Measurements from ENCODE around the gene ZNF609.

ZNF609 gene

DNA sequence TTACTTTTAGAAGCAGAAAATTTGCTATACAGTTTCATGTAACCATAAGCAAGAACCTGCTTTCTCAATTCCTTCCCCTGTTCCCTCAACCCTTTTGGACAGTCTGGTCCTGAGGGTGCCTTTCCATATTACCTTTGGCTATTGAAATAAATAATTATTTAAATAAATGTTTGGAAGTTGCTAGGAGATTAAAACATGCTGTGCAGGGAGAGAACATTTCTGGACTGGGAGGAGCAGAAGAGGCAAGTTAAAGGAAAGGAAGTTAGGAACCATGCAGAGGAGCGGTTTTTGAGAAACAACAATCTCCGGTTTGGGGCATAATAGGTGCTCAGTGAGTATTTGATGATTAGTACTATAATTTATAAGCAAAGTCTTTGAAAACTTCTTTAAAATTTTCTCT, 41.8 kb downstream of the ZNF609 start:
- Histone ChIP-seq H2AFZ (ENCODE audit: low read depth, low read length) (no peak overlapping the region), H3K36me3 (replicated peaks; ENCODE audit: low read depth, low read length) (peaks cover 38% of the 10 kb centered on the region), H3K9me3 (ENCODE audit: insufficient read depth, low read length) (no peaks in the 10 kb centered on the region), H3K4me2 (ENCODE audit: low read length) (no peak overlapping the region), H3K79me2 (ENCODE audit: low read length) (peaks cover 13% of the 10 kb centered on the region), H4K20me1 (ENCODE audit: insufficient read depth, low read length) (peaks cover 45% of the 10 kb centered on the region), H3K27me3 (ENCODE audit: low read depth, low read length) (no peaks in the 10 kb centered on the region), H3K4me1 (ENCODE audit: low read length) (peaks cover 6% of the 10 kb centered on the region), H3K27ac (ENCODE audit: low read length) (no peak overlapping the region), H3K9ac (ENCODE audit: low read length) (no peak overlapping the region), H3K4me3 (ENCODE audit: low read length) (no peak overlapping the region)
- TF ChIP-seq EZH2phosphoT487 (IDR thresholded peaks at IDR 0.05; ENCODE audit: low read depth) = no peak
- TF ChIP-seq, protein P1, sequence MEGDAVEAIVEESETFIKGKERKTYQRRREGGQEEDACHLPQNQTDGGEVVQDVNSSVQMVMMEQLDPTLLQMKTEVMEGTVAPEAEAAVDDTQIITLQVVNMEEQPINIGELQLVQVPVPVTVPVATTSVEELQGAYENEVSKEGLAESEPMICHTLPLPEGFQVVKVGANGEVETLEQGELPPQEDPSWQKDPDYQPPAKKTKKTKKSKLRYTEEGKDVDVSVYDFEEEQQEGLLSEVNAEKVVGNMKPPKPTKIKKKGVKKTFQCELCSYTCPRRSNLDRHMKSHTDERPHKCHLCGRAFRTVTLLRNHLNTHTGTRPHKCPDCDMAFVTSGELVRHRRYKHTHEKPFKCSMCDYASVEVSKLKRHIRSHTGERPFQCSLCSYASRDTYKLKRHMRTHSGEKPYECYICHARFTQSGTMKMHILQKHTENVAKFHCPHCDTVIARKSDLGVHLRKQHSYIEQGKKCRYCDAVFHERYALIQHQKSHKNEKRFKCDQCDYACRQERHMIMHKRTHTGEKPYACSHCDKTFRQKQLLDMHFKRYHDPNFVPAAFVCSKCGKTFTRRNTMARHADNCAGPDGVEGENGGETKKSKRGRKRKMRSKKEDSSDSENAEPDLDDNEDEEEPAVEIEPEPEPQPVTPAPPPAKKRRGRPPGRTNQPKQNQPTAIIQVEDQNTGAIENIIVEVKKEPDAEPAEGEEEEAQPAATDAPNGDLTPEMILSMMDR (IDR thresholded peaks at IDR 0.05; ENCODE audit: low read depth, low read length) = no peak

DNA sequence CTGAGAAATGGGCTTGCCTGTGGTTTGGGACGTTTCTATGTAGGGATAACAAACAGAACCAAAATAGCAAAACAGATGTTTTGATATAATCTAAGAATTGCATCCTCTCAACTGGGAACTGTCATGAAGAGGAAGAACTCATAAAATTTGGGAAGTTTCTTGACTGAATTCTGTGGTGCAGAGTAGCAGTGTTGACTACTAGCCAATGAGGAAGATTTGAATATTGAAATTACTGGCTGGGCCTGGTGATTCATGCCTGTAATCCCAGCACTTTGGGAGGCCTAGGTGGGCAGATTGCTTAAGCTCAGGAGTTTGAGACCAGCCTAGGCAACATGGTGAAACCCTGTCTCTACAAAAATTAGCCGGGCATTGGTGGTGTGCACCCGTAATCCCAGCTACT, 42.2 kb downstream of the ZNF609 start:
- Histone ChIP-seq H3K4me2 (ENCODE audit: low read length) (no peak overlapping the region), H3K36me3 (replicated peaks; ENCODE audit: low read depth, low read length) (peaks cover 38% of the 10 kb centered on the region), H3K4me3 (ENCODE audit: low read length) (no peak overlapping the region), H3K27me3 (ENCODE audit: low read depth, low read length) (no peaks in the 10 kb centered on the region), H2AFZ (ENCODE audit: low read depth, low read length) (no peak overlapping the region), H3K79me2 (ENCODE audit: low read length) (peaks cover 16% of the 10 kb centered on the region), H3K9me3 (ENCODE audit: insufficient read depth, low read length) (no peaks in the 10 kb centered on the region), H3K9ac (ENCODE audit: low read length) (no peak overlapping the region), H4K20me1 (ENCODE audit: insufficient read depth, low read length) (peaks cover 49% of the 10 kb centered on the region), H3K27ac (ENCODE audit: low read length) (no peak overlapping the region), H3K4me1 (ENCODE audit: low read length) (peaks cover 10% of the 10 kb centered on the region)
- TF ChIP-seq EZH2phosphoT487 (IDR thresholded peaks at IDR 0.05; ENCODE audit: low read depth) = no peak
- TF ChIP-seq, protein P1 (IDR thresholded peaks at IDR 0.05; ENCODE audit: low read depth, low read length) = no peak

DNA sequence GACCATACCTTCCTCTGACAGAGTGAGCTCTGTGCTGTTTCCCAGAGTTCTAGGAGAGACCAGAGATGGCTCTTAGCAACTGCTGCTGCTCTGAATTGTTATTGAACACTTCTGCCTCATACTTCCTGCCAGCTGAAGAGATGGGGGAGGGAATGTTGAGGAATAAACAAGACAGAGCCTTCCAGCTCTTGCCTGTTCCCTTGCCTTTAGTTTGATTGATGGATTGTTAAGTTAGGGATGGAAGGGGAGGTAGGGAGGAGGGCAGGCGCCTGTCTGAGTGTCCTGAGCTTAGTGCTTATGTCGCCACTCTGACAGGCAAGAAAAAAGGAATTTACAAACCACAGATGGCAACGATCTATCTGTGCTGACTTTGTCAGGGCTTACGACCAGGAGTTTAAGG, 42.8 kb downstream of the ZNF609 start:
- Histone ChIP-seq H3K4me1 (ENCODE audit: low read length) (peaks cover 16% of the 10 kb centered on the region), H3K36me3 (replicated peaks; ENCODE audit: low read depth, low read length) (peaks cover 38% of the 10 kb centered on the region), H4K20me1 (ENCODE audit: insufficient read depth, low read length) (peaks cover 53% of the 10 kb centered on the region), H2AFZ (ENCODE audit: low read depth, low read length) (no peak overlapping the region), H3K27me3 (ENCODE audit: low read depth, low read length) (no peaks in the 10 kb centered on the region), H3K79me2 (ENCODE audit: low read length) (peaks cover 20% of the 10 kb centered on the region), H3K9me3 (ENCODE audit: insufficient read depth, low read length) (no peaks in the 10 kb centered on the region), H3K27ac (ENCODE audit: low read length) (no peak overlapping the region), H3K4me2 (ENCODE audit: low read length) (no peak overlapping the region), H3K4me3 (ENCODE audit: low read length) (no peak overlapping the region), H3K9ac (ENCODE audit: low read length) (no peak overlapping the region)
- TF ChIP-seq, protein P1 (IDR thresholded peaks at IDR 0.05; ENCODE audit: low read depth, low read length) = no peak
- TF ChIP-seq EZH2phosphoT487 (IDR thresholded peaks at IDR 0.05; ENCODE audit: low read depth) = no peak

DNA sequence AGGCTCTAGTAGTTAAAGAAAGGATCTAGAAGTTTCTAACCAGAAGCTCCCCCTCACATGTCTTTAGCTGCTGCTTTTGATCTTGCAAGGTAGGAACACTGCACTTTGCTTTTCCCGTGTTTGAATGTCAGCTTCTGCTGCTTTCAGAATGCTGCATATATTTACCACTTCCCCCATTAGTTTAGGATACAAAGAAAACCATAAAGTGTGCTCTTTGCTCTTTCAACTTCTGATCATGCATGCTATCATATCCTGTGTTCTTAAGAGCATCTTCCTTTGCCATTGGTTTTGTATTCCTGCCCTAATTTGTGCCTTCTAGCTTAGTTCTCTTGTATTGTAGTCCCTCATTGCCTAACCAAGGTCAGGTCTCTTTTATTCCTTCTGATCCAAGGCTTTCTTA, 43.3 kb downstream of the ZNF609 start:
- no peak for TF ChIP-seq EZH2phosphoT487 (IDR thresholded peaks at IDR 0.05; ENCODE audit: low read depth)
- TF ChIP-seq, protein P1 (IDR thresholded peaks at IDR 0.05; ENCODE audit: low read depth, low read length) = no peak
- Histone ChIP-seq H3K36me3 (replicated peaks; ENCODE audit: low read depth, low read length) (peaks cover 38% of the 10 kb centered on the region), H3K27ac (ENCODE audit: low read length) (no peak overlapping the region), H3K79me2 (ENCODE audit: low read length) (peaks cover 23% of the 10 kb centered on the region), H3K4me2 (ENCODE audit: low read length) (no peak overlapping the region), H4K20me1 (ENCODE audit: insufficient read depth, low read length) (peaks cover 49% of the 10 kb centered on the region), H3K4me1 (ENCODE audit: low read length) (peaks cover 16% of the 10 kb centered on the region), H3K9me3 (ENCODE audit: insufficient read depth, low read length) (no peaks in the 10 kb centered on the region), H3K27me3 (ENCODE audit: low read depth, low read length) (no peaks in the 10 kb centered on the region), H2AFZ (ENCODE audit: low read depth, low read length) (no peak overlapping the region), H3K4me3 (ENCODE audit: low read length) (no peak overlapping the region), H3K9ac (ENCODE audit: low read length) (no peak overlapping the region)
